Measurements from ENCODE around the gene CD52. TPM values are rescaled to one million over a fixed set of nuclear protein-coding genes. Genes with fewer than 3 reads are reported as not detected.
A peak's percentile ranks its signal among the peaks of the same experiment; 100 is the strongest.

The CD52 gene
- total and polyA plus RNA-seq, 4 donors: 6.8 to 600 (median 320) TPM

GRCh38 chr1:26287811-26288210 lies 29.9 kb upstream of the CD52 start:
- 59 to 74% methylated on average over 5 of the region's 5 CpGs for WGBS, 2 donors
- Histone ChIP-seq H3K27ac (ENCODE audit: low read depth in 1 of 2, low read length in 1 of 2) (peak overlapping the region in 1 of 2 donors; percentile 4), H3K9me3 (ENCODE audit: control insufficient read depth in 4 of 4, insufficient read depth in 3 of 4, low read length in 3 of 4) (no peaks in the 10 kb centered on the region), H3K36me3 (ENCODE audit: control insufficient read depth in 4 of 4, insufficient read depth in 4 of 4, low read length in 4 of 4) (peaks cover 0 to 7% (median 3%) of the 10 kb centered on the region in 4 donors), H3K4me1 (ENCODE audit: control insufficient read depth in 5 of 5, insufficient read depth in 5 of 5, low read length in 5 of 5) (peaks cover 0 to 18% (median 0%) of the 10 kb centered on the region in 5 donors), H3K27me3 (ENCODE audit: control insufficient read depth in 3 of 3, insufficient read depth in 3 of 3, low read length in 2 of 3) (no peaks in the 10 kb centered on the region), H3K4me3 (no peak overlapping the region), H3K9ac (ENCODE audit: insufficient read depth in 1 of 2, low read length in 2 of 2) (no peak overlapping the region)
- no peak for TF ChIP-seq CTCF (IDR thresholded peaks at IDR 0.05; ENCODE audit: control extremely low read depth, extremely low read depth)
- DNase-seq (no peak), ATAC-seq (ENCODE audit: insufficient read depth, low FRiP score) (no peak)

- H3K27ac ChIP-seq (ENCODE audit: low read depth in 1 of 2, low read length in 1 of 2): peak overlapping the region in 1 of 2 donors; percentile 91
- ATAC-seq (ENCODE audit: insufficient read depth, low FRiP score) (no peak), DNase-seq (no peak)
- peaks cover 0 to 18% (median 0%) of the 10 kb centered on the region in 5 donors for H3K4me1 ChIP-seq (ENCODE audit: control insufficient read depth in 5 of 5, insufficient read depth in 5 of 5, low read length in 5 of 5)
- H3K36me3 ChIP-seq (ENCODE audit: control insufficient read depth in 4 of 4, insufficient read depth in 4 of 4, low read length in 4 of 4): peaks cover 0 to 7% (median 3%) of the 10 kb centered on the region in 4 donors
- H3K9ac ChIP-seq (ENCODE audit: insufficient read depth in 1 of 2, low read length in 2 of 2): no peak overlapping the region
- whole genome bisulfite sequencing, 2 donors: 24 to 51% methylated on average over 5 of the region's 5 CpGs
- no peak for TF ChIP-seq CTCF (IDR thresholded peaks at IDR 0.05; ENCODE audit: control extremely low read depth, extremely low read depth)
- H3K4me3 ChIP-seq: no peak overlapping the region
- H3K9me3 ChIP-seq (ENCODE audit: control insufficient read depth in 4 of 4, insufficient read depth in 3 of 4, low read length in 3 of 4): no peaks in the 10 kb centered on the region
- H3K27me3 ChIP-seq (ENCODE audit: control insufficient read depth in 3 of 3, insufficient read depth in 3 of 3, low read length in 2 of 3): no peaks in the 10 kb centered on the region
Measured at GRCh38 chr1:26288311-26288941, 29.3 kb upstream of the CD52 start.

- no peak for DNase-seq
- Histone ChIP-seq H3K27ac (ENCODE audit: low read depth in 1 of 2, low read length in 1 of 2) (peak overlapping the region in 1 of 2 donors; percentile 91), H3K4me3 (no peak overlapping the region), H3K9ac (ENCODE audit: insufficient read depth in 1 of 2, low read length in 2 of 2) (no peak overlapping the region), H3K36me3 (ENCODE audit: control insufficient read depth in 4 of 4, insufficient read depth in 4 of 4, low read length in 4 of 4) (peaks cover 0 to 5% (median under 1%) of the 10 kb centered on the region in 4 donors), H3K9me3 (ENCODE audit: control insufficient read depth in 4 of 4, insufficient read depth in 3 of 4, low read length in 3 of 4) (no peaks in the 10 kb centered on the region), H3K4me1 (ENCODE audit: control insufficient read depth in 5 of 5, insufficient read depth in 5 of 5, low read length in 5 of 5) (peaks cover 0 to 9% (median 0%) of the 10 kb centered on the region in 5 donors), H3K27me3 (ENCODE audit: control insufficient read depth in 3 of 3, insufficient read depth in 3 of 3, low read length in 2 of 3) (no peaks in the 10 kb centered on the region)
- no peak for ATAC-seq (ENCODE audit: insufficient read depth, low FRiP score)
- TF ChIP-seq CTCF (IDR thresholded peaks at IDR 0.05; ENCODE audit: control extremely low read depth, extremely low read depth): no peak
- 49 to 72% methylated on average over 21 of the region's 21 CpGs for WGBS, 2 donors
Measured at GRCh38 chr1:26289158-26290059, 28.3 kb upstream of the CD52 start.
